ENCODE data around the gene VIPAS39.

Gene VIPAS39

GRCh38 chr14:77485256-77485655, 27.9 kb upstream of the VIPAS39 start:
- Histone ChIP-seq H3K4me3 (ENCODE audit: insufficient read depth, low read length, poor library complexity, severe bottlenecking) (no peak overlapping the region), H3K9me3 (ENCODE audit: insufficient read depth, low read length) (no peaks in the 10 kb centered on the region), H3K9me2 (replicated peaks; ENCODE audit: insufficient read depth, low read length) (no peaks in the 10 kb centered on the region), H3K36me3 (ENCODE audit: low read length) (no peaks in the 10 kb centered on the region), H3F3A (ENCODE audit: insufficient read depth) (no peaks in the 10 kb centered on the region), H3K9ac (ENCODE audit: low read length) (no peak overlapping the region), H4K20me1 (ENCODE audit: low read depth, low read length) (no peaks in the 10 kb centered on the region), H3K4me2 (ENCODE audit: low read depth, low read length, poor library complexity, severe bottlenecking) (no peak overlapping the region), H2AFZ (ENCODE audit: low read depth, low read length, severe bottlenecking) (no peak overlapping the region), H3K27ac (ENCODE audit: low read depth, low read length) (no peak overlapping the region), H3K27me3 (ENCODE audit: low read length) (no peaks in the 10 kb centered on the region), H3K79me2 (ENCODE audit: insufficient read depth, low read length) (no peaks in the 10 kb centered on the region)
- TF ChIP-seq CTCF (IDR thresholded peaks at IDR 0.05; ENCODE audit: insufficient read depth, low read length, poor library complexity, severe bottlenecking): no peak

GRCh38 chr14:77482422-77482821, 25.0 kb upstream of the VIPAS39 start:
- no peaks in the 10 kb centered on the region for H3F3A ChIP-seq (ENCODE audit: insufficient read depth)
- no peaks in the 10 kb centered on the region for H3K36me3 ChIP-seq (ENCODE audit: low read length)
- TF ChIP-seq CTCF (IDR thresholded peaks at IDR 0.05; ENCODE audit: insufficient read depth, low read length, poor library complexity, severe bottlenecking): no peak
- no peak for TF ChIP-seq EZH2phosphoT487 (conservative IDR thresholded peaks at IDR 0.05; ENCODE audit: low read length)
- H3K27me3 ChIP-seq (ENCODE audit: low read length): no peaks in the 10 kb centered on the region
- no peaks in the 10 kb centered on the region for H3K9me3 ChIP-seq (ENCODE audit: insufficient read depth, low read length)
- H3K9ac ChIP-seq (ENCODE audit: low read length): no peak overlapping the region
- no peak overlapping the region for H3K4me2 ChIP-seq (ENCODE audit: low read depth, low read length, poor library complexity, severe bottlenecking)
- H3K27ac ChIP-seq (ENCODE audit: low read depth, low read length): no peak overlapping the region
- H2AFZ ChIP-seq (ENCODE audit: low read depth, low read length, severe bottlenecking): no peak overlapping the region
- no peaks in the 10 kb centered on the region for H4K20me1 ChIP-seq (ENCODE audit: low read depth, low read length)
- no peaks in the 10 kb centered on the region for H3K9me2 ChIP-seq (replicated peaks; ENCODE audit: insufficient read depth, low read length)
- no peaks in the 10 kb centered on the region for H3K79me2 ChIP-seq (ENCODE audit: insufficient read depth, low read length)
- no peak overlapping the region for H3K4me3 ChIP-seq (ENCODE audit: insufficient read depth, low read length, poor library complexity, severe bottlenecking)

- TF ChIP-seq EZH2phosphoT487 (conservative IDR thresholded peaks at IDR 0.05; ENCODE audit: low read length): no peak
- Histone ChIP-seq H3K27ac (ENCODE audit: low read depth, low read length) (no peak overlapping the region), H3K79me2 (ENCODE audit: insufficient read depth, low read length) (no peaks in the 10 kb centered on the region), H2AFZ (ENCODE audit: low read depth, low read length, severe bottlenecking) (no peak overlapping the region), H3K4me3 (ENCODE audit: insufficient read depth, low read length, poor library complexity, severe bottlenecking) (no peak overlapping the region), H3F3A (ENCODE audit: insufficient read depth) (no peaks in the 10 kb centered on the region), H4K20me1 (ENCODE audit: low read depth, low read length) (no peaks in the 10 kb centered on the region), H3K9me3 (ENCODE audit: insufficient read depth, low read length) (no peaks in the 10 kb centered on the region), H3K9ac (ENCODE audit: low read length) (no peak overlapping the region), H3K9me2 (replicated peaks; ENCODE audit: insufficient read depth, low read length) (no peaks in the 10 kb centered on the region), H3K36me3 (ENCODE audit: low read length) (no peaks in the 10 kb centered on the region), H3K4me2 (ENCODE audit: low read depth, low read length, poor library complexity, severe bottlenecking) (no peak overlapping the region), H3K27me3 (ENCODE audit: low read length) (no peaks in the 10 kb centered on the region)
Observed at GRCh38 chr14:77478796-77479195, 21.4 kb upstream of the VIPAS39 start.

GRCh38 chr14:77478029-77478428, 20.6 kb upstream of the VIPAS39 start:
- H3K9me3 ChIP-seq (ENCODE audit: insufficient read depth, low read length): no peaks in the 10 kb centered on the region
- no peak overlapping the region for H3K9ac ChIP-seq (ENCODE audit: low read length)
- H3F3A ChIP-seq (ENCODE audit: insufficient read depth): no peaks in the 10 kb centered on the region
- H2AFZ ChIP-seq (ENCODE audit: low read depth, low read length, severe bottlenecking): no peak overlapping the region
- no peaks in the 10 kb centered on the region for H3K27me3 ChIP-seq (ENCODE audit: low read length)
- H3K4me3 ChIP-seq (ENCODE audit: insufficient read depth, low read length, poor library complexity, severe bottlenecking): no peak overlapping the region
- H3K27ac ChIP-seq (ENCODE audit: low read depth, low read length): no peak overlapping the region
- TF ChIP-seq CTCF (IDR thresholded peaks at IDR 0.05; ENCODE audit: insufficient read depth, low read length, poor library complexity, severe bottlenecking): no peak
- TF ChIP-seq EZH2phosphoT487 (conservative IDR thresholded peaks at IDR 0.05; ENCODE audit: low read length): no peak
- H3K4me2 ChIP-seq (ENCODE audit: low read depth, low read length, poor library complexity, severe bottlenecking): no peak overlapping the region
- no peaks in the 10 kb centered on the region for H4K20me1 ChIP-seq (ENCODE audit: low read depth, low read length)
- H3K79me2 ChIP-seq (ENCODE audit: insufficient read depth, low read length): no peaks in the 10 kb centered on the region
- H3K36me3 ChIP-seq (ENCODE audit: low read length): no peaks in the 10 kb centered on the region
- H3K9me2 ChIP-seq (replicated peaks; ENCODE audit: insufficient read depth, low read length): no peaks in the 10 kb centered on the region

Data from SU-DHL-6 (cell line).